WTC11 (cell line): Measurements from ENCODE around the gene ZFYVE28.

ENCODE experiments used
- ATF3 ChIP-seq: sonication (generic); formaldehyde crosslinking; conservative IDR thresholded peaks from 2 replicates; pipeline ENCODE4 v1.8.1; 2022; ENCODE audit warnings: mild to moderate bottlenecking, missing genetic modification reagents
- CBFB ChIP-seq: sonication (generic); formaldehyde crosslinking; IDR thresholded peaks from 2 replicates; pipeline ENCODE4 v1.8.1; 2022; ENCODE audit warnings: mild to moderate bottlenecking, low read depth, missing genetic modification reagents
- E2F4 ChIP-seq: sonication (generic); formaldehyde crosslinking; IDR thresholded peaks from 2 replicates; pipeline ENCODE4 v1.8.1; 2022; ENCODE audit warnings: low read depth, mild to moderate bottlenecking, moderate library complexity, missing genetic modification reagents, borderline replicate concordance
- GABPB1 ChIP-seq: sonication (generic); formaldehyde crosslinking; IDR thresholded peaks from 2 replicates; pipeline ENCODE4 v1.8.1; 2023; ENCODE audit warnings: mild to moderate bottlenecking, missing genetic modification reagents
- NR1H2 ChIP-seq: sonication (generic); formaldehyde crosslinking; IDR thresholded peaks from 2 replicates; pipeline ENCODE4 v1.9.0; 2021; ENCODE audit warnings: mild to moderate bottlenecking, moderate library complexity, missing genetic modification reagents
- NR3C1 ChIP-seq: sonication (generic); formaldehyde crosslinking; conservative IDR thresholded peaks from 2 replicates; pipeline ENCODE4 v1.8.1; 2023; ENCODE audit warnings: low read depth, mild to moderate bottlenecking, missing genetic modification reagents
- SP1 ChIP-seq: sonication (generic); formaldehyde crosslinking; conservative IDR thresholded peaks from 2 replicates; pipeline ENCODE4 v1.8.1; 2022; ENCODE audit warnings: missing genetic modification reagents
- ZNF396 ChIP-seq: fragments of 250-450 bp; sonication (Bioruptor Pico); IDR thresholded peaks from 2 replicates; pipeline ENCODE4 v1.8.0; 2021; ENCODE audit warnings: mild to moderate bottlenecking, moderate library complexity, borderline replicate concordance
- TF ChIP-seq, protein P1 (sequence below): sonication (generic); formaldehyde crosslinking; IDR thresholded peaks from 2 replicates; pipeline ENCODE4 v1.8.0; 2022; ENCODE audit warnings: missing genetic modification reagents
- TF ChIP-seq, protein P2 (sequence below): fragments of 200-600 bp; IDR thresholded peaks from 2 replicates; pipeline ENCODE4 v1.8.0; 2022; ENCODE audit warnings: antibody characterized with exemption
- TF ChIP-seq, protein P3 (sequence below): sonication (generic); formaldehyde crosslinking; IDR thresholded peaks from 2 replicates; pipeline ENCODE4 v1.8.1; 2022; ENCODE audit warnings: mild to moderate bottlenecking, moderate library complexity, missing genetic modification reagents

DNA sequence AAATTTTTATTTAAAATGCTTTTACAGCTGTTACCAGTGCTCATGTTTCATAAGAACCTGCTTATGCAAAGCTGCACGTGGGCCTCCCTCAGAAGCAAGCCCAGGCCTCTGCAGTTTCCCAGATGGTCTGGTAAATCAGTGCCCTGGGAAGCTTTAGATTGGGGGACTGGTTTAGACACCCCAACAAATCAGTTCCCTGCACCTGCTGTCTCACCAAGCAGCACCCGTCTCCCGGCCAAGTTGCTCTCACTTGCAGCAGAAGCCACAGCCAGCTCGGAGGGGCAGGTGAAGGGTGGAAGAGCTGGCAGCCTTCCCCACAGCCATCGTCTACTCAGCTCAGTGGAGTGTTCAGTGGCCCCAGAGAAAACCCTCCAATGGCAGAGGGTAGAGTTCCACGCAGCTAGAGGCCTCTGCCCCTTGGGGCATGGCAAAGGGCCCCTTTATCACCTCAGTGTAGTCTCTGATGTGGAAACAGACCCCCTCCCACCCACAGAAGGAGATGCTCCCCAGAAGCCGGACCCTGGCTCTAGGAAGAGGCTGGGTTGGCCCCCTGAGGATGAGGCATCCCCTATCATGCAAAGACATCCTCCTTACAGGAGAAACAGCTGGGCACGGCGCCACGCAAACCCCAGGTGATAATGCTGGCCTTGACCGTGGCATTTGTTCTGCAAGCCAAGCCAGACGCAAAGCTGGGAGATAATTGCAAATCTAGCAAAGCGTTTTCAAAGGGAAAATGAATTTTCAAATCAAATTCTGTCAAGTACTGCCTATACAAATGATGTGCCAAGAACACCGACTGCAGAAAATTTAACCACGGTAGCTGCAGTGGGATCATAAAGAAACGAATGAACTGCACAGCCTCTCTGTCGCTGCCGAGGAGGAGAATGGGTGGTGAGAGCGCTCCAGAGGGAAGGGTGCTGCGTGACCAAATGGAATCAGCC is 51.9 kb downstream of the ZFYVE28 start:
- TF ChIP-seq NR3C1 (CRISPR knock-in tag) = no peak
- TF ChIP-seq NR1H2 (CRISPR knock-in tag) = no peak
- TF ChIP-seq, protein P1, sequence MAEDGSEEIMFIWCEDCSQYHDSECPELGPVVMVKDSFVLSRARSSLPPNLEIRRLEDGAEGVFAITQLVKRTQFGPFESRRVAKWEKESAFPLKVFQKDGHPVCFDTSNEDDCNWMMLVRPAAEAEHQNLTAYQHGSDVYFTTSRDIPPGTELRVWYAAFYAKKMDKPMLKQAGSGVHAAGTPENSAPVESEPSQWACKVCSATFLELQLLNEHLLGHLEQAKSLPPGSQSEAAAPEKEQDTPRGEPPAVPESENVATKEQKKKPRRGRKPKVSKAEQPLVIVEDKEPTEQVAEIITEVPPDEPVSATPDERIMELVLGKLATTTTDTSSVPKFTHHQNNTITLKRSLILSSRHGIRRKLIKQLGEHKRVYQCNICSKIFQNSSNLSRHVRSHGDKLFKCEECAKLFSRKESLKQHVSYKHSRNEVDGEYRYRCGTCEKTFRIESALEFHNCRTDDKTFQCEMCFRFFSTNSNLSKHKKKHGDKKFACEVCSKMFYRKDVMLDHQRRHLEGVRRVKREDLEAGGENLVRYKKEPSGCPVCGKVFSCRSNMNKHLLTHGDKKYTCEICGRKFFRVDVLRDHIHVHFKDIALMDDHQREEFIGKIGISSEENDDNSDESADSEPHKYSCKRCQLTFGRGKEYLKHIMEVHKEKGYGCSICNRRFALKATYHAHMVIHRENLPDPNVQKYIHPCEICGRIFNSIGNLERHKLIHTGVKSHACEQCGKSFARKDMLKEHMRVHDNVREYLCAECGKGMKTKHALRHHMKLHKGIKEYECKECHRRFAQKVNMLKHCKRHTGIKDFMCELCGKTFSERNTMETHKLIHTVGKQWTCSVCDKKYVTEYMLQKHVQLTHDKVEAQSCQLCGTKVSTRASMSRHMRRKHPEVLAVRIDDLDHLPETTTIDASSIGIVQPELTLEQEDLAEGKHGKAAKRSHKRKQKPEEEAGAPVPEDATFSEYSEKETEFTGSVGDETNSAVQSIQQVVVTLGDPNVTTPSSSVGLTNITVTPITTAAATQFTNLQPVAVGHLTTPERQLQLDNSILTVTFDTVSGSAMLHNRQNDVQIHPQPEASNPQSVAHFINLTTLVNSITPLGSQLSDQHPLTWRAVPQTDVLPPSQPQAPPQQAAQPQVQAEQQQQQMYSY (CRISPR knock-in tag) = no peak
- TF ChIP-seq, protein P2, sequence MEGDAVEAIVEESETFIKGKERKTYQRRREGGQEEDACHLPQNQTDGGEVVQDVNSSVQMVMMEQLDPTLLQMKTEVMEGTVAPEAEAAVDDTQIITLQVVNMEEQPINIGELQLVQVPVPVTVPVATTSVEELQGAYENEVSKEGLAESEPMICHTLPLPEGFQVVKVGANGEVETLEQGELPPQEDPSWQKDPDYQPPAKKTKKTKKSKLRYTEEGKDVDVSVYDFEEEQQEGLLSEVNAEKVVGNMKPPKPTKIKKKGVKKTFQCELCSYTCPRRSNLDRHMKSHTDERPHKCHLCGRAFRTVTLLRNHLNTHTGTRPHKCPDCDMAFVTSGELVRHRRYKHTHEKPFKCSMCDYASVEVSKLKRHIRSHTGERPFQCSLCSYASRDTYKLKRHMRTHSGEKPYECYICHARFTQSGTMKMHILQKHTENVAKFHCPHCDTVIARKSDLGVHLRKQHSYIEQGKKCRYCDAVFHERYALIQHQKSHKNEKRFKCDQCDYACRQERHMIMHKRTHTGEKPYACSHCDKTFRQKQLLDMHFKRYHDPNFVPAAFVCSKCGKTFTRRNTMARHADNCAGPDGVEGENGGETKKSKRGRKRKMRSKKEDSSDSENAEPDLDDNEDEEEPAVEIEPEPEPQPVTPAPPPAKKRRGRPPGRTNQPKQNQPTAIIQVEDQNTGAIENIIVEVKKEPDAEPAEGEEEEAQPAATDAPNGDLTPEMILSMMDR = no peak
- TF ChIP-seq, protein P3, sequence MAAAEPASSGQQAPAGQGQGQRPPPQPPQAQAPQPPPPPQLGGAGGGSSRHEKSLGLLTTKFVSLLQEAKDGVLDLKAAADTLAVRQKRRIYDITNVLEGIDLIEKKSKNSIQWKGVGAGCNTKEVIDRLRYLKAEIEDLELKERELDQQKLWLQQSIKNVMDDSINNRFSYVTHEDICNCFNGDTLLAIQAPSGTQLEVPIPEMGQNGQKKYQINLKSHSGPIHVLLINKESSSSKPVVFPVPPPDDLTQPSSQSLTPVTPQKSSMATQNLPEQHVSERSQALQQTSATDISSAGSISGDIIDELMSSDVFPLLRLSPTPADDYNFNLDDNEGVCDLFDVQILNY (CRISPR knock-in tag) = no peak
- TF ChIP-seq E2F4 (CRISPR knock-in tag) = no peak
- TF ChIP-seq CBFB = no peak
- no peak for TF ChIP-seq SP1 (CRISPR knock-in tag)
- TF ChIP-seq ZNF396 = no peak
- no peak for TF ChIP-seq GABPB1 (CRISPR knock-in tag)
- TF ChIP-seq ATF3 (CRISPR knock-in tag) = no peak
